Endothelial cell (in vitro differentiated cells): ENCODE results near the gene NEURL1B. TPM values are rescaled to one million over a fixed set of nuclear protein-coding genes. Genes with fewer than 3 reads are reported as not detected.
"Not testable (repeated sequence)": the region's sequence is repeated elsewhere in the genome, so short reads cannot be mapped to it uniquely, and the experiment has no call there.

Source experiments
- DNase-seq: peaks from one replicate; pipeline ENCODE4 v3.0.0; 2021; ENCODE audit warnings: low spot score
- H3K27ac Mint-ChIP-seq: one replicate; pipeline ENCODE4 v1.8.0; 2021; ENCODE audit warnings: mixed read lengths, inconsistent platforms; ENCODE audit not compliant: unreplicated experiment
- H3K27me3 Mint-ChIP-seq: one replicate; pipeline ENCODE4 v1.8.0; 2021; ENCODE audit warnings: mild to moderate bottlenecking, moderate library complexity, mixed read lengths, inconsistent platforms; ENCODE audit not compliant: unreplicated experiment
- H3K36me3 Mint-ChIP-seq: one replicate; pipeline ENCODE4 v1.8.0; 2021; ENCODE audit warnings: mild to moderate bottlenecking, low read depth, mixed read lengths, inconsistent platforms; ENCODE audit not compliant: unreplicated experiment
- H3K4me1 Mint-ChIP-seq: one replicate; pipeline ENCODE4 v1.8.0; 2021; ENCODE audit warnings: mild to moderate bottlenecking, mixed read lengths, inconsistent platforms; ENCODE audit not compliant: unreplicated experiment
- H3K4me3 Mint-ChIP-seq: one replicate; pipeline ENCODE4 v1.8.0; 2021; ENCODE audit warnings: mild to moderate bottlenecking, mixed read lengths, inconsistent platforms; ENCODE audit not compliant: unreplicated experiment
- H3K9me3 Mint-ChIP-seq: one replicate; pipeline ENCODE4 v1.8.0; 2021; ENCODE audit warnings: mixed read lengths, inconsistent platforms; ENCODE audit not compliant: unreplicated experiment
- CTCF ChIP-seq: fragments of 200-600 bp; sonication (generic); IDR thresholded peaks from one replicate; pipeline ENCODE4 v1.5.0; 2021; ENCODE audit warnings: antibody characterized with exemption; ENCODE audit not compliant: unreplicated experiment
- total RNA-seq: library from RNA; stranded (reverse); fragmentation: NEBNext Ultra II Directional; extraction: Animal tissue kit (Norgen Biotek cat#: 25700); gene quantifications from one replicate; pipeline ENCODE4 v1.2.1, GENCODE V29; 2021; ENCODE audit not compliant: unreplicated experiment

The NEURL1B gene
- total RNA-seq, 1 donor from 2014 or later: 0.13 TPM

- no peak for DNase-seq
- Mint-ChIP-seq H3K36me3 (no peaks in the 10 kb centered on the region), H3K27ac (no peak overlapping the region), H3K4me1 (peaks cover 3% of the 10 kb centered on the region), H3K9me3 (no peaks in the 10 kb centered on the region), H3K4me3 (no peak overlapping the region), H3K27me3 (peaks cover 6% of the 10 kb centered on the region)
- TF ChIP-seq CTCF: no peak
Observed at GRCh38 chr5:172674155-172674554, 33.1 kb downstream of the NEURL1B start.

DNA sequence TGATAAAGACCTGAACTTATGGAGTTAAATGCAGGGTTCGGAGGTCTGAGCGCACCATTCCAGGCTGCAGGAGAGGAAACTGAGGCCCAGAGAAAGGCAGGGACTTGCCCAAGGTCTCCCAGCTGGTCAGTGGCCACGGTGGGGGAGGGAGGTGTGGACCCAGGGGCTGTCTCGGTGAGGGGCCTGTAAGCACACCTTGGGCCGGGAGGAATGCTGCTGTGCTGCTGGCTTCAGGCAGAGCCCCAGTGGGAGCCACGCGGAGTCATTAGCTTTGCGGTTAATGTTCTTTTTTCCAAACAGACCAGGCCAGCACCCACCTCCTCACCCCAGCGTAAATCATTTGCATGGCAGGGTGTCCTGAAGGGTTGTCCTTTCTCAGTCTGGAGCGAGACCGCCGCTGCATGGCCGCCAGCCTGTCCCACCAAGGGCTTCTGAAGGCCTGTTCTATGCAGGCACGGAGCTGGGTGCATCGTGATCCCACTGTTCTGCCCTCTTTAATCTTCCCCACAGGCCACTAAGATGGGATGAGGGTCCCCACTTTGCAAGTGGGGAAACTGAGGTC is 35.9 kb downstream of the NEURL1B start:
- H3K9me3 Mint-ChIP-seq: no peaks in the 10 kb centered on the region
- TF ChIP-seq CTCF: no peak
- H3K27ac Mint-ChIP-seq: no peak overlapping the region
- H3K4me1 Mint-ChIP-seq: peaks cover 8% of the 10 kb centered on the region
- H3K27me3 Mint-ChIP-seq: peaks cover 4% of the 10 kb centered on the region
- H3K36me3 Mint-ChIP-seq: no peaks in the 10 kb centered on the region
- DNase-seq: no peak
- H3K4me3 Mint-ChIP-seq: no peak overlapping the region

DNA sequence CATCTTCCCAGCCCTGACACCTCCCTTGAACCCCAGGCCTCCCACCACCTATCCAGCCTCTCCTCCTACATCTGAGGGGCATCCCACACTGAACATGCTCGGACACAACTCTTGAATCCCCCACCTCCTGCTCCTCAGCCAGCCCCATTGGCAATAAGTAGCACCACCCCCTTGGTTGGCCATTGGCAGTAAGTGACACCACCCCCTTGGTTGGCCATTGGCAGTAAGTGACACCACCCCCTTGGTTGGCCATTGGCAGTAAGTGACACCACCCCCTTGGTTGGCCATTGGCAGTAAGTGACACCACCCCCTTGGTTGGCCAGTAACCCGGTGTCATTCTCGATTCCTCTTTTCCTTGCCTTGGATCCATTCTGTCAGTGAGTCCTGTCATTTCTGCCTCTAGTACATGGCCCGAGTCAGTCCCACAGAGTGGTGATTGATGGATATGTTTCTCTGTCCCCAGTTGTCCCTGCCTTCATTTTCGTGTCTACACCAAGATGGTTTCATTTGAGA is 37.4 kb downstream of the NEURL1B start:
- not testable (repeated sequence) for H3K36me3 Mint-ChIP-seq, H3K4me1 Mint-ChIP-seq, H3K4me3 Mint-ChIP-seq, H3K9me3 Mint-ChIP-seq, H3K27ac Mint-ChIP-seq, DNase-seq
- H3K27me3 Mint-ChIP-seq: peaks cover 11% of the 10 kb centered on the region

GRCh38 chr5:172678902-172679301 is 37.8 kb downstream of the NEURL1B start:
- H3K36me3 Mint-ChIP-seq: no peaks in the 10 kb centered on the region
- H3K9me3 Mint-ChIP-seq: no peaks in the 10 kb centered on the region
- H3K27ac Mint-ChIP-seq: no peak overlapping the region
- H3K4me3 Mint-ChIP-seq: no peak overlapping the region
- peaks cover 8% of the 10 kb centered on the region for H3K4me1 Mint-ChIP-seq
- H3K27me3 Mint-ChIP-seq: peaks cover 11% of the 10 kb centered on the region
- DNase-seq: no peak
- TF ChIP-seq CTCF: no peak

GRCh38 chr5:172679628-172680212 is 38.7 kb downstream of the NEURL1B start:
- no peaks in the 10 kb centered on the region for H3K36me3 Mint-ChIP-seq
- peaks cover 18% of the 10 kb centered on the region for H3K27me3 Mint-ChIP-seq
- DNase-seq: no peak
- H3K9me3 Mint-ChIP-seq: no peaks in the 10 kb centered on the region
- H3K4me1 Mint-ChIP-seq: peaks cover 8% of the 10 kb centered on the region
- no peak overlapping the region for H3K4me3 Mint-ChIP-seq
- no peak overlapping the region for H3K27ac Mint-ChIP-seq
- TF ChIP-seq CTCF: no peak
